Nephron (organoid): ENCODE data around the gene EXOC8.
A peak's percentile ranks its signal among the peaks of the same experiment; 100 is the strongest.

Experiments used
- H3K27ac Mint-ChIP-seq, 3 experiments: 2 replicates each; pipeline ENCODE4 v1.8.0; 2020; ENCODE audit warnings: mixed read lengths in 3 of 3, mild to moderate bottlenecking in 2 of 3, moderate library complexity in 1 of 3
- H3K27me3 Mint-ChIP-seq: 2 replicates; pipeline ENCODE4 v1.8.0; 2021; ENCODE audit warnings: low read depth, mild to moderate bottlenecking, moderate library complexity, mixed read lengths
- H3K36me3 Mint-ChIP-seq: 2 replicates; pipeline ENCODE4 v1.8.0; 2020; ENCODE audit warnings: low read depth, mixed read lengths
- H3K4me1 Mint-ChIP-seq: 2 replicates; pipeline ENCODE4 v1.8.0; 2020; ENCODE audit warnings: mixed read lengths
- H3K4me3 Mint-ChIP-seq, 3 experiments: 2 replicates each; pipeline ENCODE4 v1.8.0; 2020; ENCODE audit warnings: mild to moderate bottlenecking in 3 of 3, mixed read lengths in 3 of 3, moderate library complexity in 2 of 3
- H3K9me3 Mint-ChIP-seq: 2 replicates; pipeline ENCODE4 v1.8.0; 2020; ENCODE audit warnings: mixed read lengths
- TF ChIP-seq, protein P1 (sequence below), 3 experiments: fragments of 200-600 bp; sonication (generic); IDR thresholded peaks; one replicate each; pipeline ENCODE4 v1.5.0; 2021; ENCODE audit warnings: antibody characterized with exemption in 3 of 3; ENCODE audit not compliant: unreplicated experiment in 3 of 3

The EXOC8 gene, protein sequence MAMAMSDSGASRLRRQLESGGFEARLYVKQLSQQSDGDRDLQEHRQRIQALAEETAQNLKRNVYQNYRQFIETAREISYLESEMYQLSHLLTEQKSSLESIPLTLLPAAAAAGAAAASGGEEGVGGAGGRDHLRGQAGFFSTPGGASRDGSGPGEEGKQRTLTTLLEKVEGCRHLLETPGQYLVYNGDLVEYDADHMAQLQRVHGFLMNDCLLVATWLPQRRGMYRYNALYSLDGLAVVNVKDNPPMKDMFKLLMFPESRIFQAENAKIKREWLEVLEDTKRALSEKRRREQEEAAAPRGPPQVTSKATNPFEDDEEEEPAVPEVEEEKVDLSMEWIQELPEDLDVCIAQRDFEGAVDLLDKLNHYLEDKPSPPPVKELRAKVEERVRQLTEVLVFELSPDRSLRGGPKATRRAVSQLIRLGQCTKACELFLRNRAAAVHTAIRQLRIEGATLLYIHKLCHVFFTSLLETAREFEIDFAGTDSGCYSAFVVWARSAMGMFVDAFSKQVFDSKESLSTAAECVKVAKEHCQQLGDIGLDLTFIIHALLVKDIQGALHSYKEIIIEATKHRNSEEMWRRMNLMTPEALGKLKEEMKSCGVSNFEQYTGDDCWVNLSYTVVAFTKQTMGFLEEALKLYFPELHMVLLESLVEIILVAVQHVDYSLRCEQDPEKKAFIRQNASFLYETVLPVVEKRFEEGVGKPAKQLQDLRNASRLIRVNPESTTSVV

DNA sequence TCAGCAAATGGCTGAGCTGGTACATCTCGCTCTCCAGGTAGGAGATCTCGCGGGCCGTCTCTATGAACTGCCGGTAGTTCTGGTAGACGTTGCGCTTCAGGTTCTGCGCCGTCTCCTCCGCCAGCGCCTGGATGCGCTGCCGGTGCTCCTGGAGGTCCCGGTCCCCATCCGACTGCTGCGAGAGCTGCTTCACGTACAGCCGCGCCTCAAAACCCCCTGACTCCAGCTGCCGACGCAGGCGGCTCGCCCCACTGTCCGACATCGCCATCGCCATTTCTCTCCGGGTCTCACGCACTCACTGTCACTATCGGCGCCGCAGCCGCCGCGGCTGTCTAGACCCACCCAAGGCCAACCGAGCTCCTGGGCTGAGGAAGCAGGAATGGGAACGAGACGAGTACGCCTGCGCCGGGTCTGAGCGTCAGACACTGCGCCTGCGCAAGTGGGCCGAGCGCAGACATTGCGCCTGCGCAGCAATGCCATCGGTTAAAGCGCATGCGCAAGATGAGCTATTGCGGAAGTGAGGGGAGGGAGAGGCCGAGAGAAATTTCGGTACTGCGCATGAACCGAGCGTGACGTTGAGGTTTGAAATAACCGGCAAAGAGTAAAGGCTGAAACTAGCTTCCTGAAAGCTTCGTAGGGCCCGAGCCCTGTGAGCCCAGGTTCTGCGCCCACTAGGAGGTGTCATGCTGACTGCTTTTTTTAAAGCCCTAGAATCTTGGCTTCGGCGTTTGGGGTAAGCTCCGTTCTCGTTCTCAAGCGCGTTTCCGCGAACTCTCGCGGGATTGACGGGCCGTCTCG lies at the start of gene EXOC8:
TSS of gene EXOC8 (minus strand) at position 381 of the 798 bp plus-strand sequence. CDS start at position 274, 107 bp downstream.
- Mint-ChIP-seq H3K27me3 (peaks cover 3% of the 10 kb centered on the region), H3K27ac (peak within 1 kb of the TSS; percentile 95 to 99 (median 97)), H3K4me1 (peaks cover 57% of the 10 kb centered on the region), H3K9me3 (no peaks in the 10 kb centered on the region), H3K4me3 (peak within 1 kb of the TSS; percentile 94 to 99 (median 95)), H3K36me3 (peaks cover 20% of the 10 kb centered on the region)
- TF ChIP-seq, protein P1, sequence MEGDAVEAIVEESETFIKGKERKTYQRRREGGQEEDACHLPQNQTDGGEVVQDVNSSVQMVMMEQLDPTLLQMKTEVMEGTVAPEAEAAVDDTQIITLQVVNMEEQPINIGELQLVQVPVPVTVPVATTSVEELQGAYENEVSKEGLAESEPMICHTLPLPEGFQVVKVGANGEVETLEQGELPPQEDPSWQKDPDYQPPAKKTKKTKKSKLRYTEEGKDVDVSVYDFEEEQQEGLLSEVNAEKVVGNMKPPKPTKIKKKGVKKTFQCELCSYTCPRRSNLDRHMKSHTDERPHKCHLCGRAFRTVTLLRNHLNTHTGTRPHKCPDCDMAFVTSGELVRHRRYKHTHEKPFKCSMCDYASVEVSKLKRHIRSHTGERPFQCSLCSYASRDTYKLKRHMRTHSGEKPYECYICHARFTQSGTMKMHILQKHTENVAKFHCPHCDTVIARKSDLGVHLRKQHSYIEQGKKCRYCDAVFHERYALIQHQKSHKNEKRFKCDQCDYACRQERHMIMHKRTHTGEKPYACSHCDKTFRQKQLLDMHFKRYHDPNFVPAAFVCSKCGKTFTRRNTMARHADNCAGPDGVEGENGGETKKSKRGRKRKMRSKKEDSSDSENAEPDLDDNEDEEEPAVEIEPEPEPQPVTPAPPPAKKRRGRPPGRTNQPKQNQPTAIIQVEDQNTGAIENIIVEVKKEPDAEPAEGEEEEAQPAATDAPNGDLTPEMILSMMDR (IDR thresholded peaks at IDR 0.05; ENCODE audit: unreplicated experiment in 3 of 3), result no peak

DNA sequence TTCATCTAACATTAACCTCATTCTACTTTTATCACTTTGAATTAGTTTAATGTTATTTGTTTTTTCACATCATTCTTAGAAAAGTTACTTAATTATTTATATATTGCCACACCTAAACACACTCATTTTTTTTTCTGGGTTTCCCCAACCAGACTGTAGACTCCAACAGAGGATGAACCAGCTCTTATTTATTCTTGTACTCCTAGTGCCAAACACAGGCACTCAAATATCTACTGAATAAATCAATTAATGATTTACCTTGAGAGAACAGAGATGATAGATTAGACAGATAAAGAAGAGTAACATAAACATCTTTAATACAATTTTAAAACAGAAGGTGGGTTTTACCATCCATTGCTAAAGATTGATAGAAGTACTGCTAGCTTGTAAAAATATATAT lies 48.8 kb upstream of the EXOC8 start:
- Mint-ChIP-seq H3K4me3 (no peak overlapping the region), H3K9me3 (no peaks in the 10 kb centered on the region), H3K27ac (no peak overlapping the region), H3K4me1 (peaks cover 8% of the 10 kb centered on the region), H3K36me3 (peaks cover 6% of the 10 kb centered on the region), H3K27me3 (no peaks in the 10 kb centered on the region)
- TF ChIP-seq, protein P1 (IDR thresholded peaks at IDR 0.05; ENCODE audit: unreplicated experiment in 3 of 3), result no peak

DNA sequence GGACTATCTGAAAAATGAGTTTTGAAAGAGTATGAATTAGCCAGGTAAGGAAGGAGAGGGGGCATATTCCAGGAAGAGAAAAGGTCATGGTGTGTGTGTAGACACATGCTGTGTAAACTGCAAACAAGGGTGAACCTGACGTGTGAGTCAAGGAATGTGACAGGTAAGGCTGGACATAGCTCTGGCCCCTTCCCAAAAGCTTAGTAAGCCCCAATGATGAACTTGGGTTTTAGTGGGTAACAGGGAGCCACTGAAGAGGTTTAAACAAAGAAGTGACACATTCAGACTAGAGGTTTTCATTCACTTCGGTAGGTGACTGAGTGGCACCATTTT lies 47.7 kb upstream of the EXOC8 start:
- TF ChIP-seq, protein P1 (IDR thresholded peaks at IDR 0.05; ENCODE audit: unreplicated experiment in 3 of 3), result no peak
- Mint-ChIP-seq H3K27me3 (no peaks in the 10 kb centered on the region), H3K36me3 (peaks cover 6% of the 10 kb centered on the region), H3K9me3 (no peaks in the 10 kb centered on the region), H3K4me3 (no peak overlapping the region), H3K4me1 (peaks cover 9% of the 10 kb centered on the region), H3K27ac (no peak overlapping the region)

DNA sequence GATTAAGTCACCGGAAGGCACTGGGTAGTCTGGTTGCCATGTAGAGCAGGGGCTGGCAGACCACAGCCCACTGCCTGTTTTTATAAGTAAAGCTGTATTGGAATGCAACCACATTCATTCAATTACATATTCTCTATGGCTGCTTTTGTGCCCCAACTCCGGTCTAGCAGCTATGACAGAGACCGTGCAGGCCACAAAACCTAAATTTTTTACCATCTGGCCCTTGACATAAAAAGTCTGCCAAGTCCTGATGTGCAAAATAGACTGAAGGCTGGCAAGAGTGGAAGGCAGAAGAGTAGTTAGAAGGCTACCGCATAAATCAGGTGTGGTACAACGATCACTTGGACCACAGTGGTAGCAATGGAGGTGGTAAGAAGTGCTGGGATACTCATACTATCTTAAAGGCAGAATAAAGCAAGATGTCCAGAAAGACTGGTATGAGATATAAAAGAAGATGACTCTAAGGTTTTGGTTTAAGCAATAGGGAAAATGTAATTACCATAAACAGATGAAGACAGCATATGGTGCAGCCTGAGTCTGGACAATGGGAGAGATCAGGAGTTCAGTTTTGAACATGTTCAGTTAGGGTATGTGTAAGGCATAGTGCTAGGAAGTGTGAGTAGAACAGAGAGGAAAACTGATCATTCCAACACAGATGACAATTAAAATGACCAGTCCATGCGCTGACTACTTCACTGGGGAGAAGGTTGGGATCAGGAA lies 47.2 kb upstream of the EXOC8 start:
- Mint-ChIP-seq H3K4me3 (no peak overlapping the region), H3K4me1 (peaks cover 9% of the 10 kb centered on the region), H3K36me3 (peaks cover under 1% of the 10 kb centered on the region), H3K27ac (no peak overlapping the region), H3K27me3 (no peaks in the 10 kb centered on the region), H3K9me3 (no peaks in the 10 kb centered on the region)
- TF ChIP-seq, protein P1 (IDR thresholded peaks at IDR 0.05; ENCODE audit: unreplicated experiment in 3 of 3), result no peak

DNA sequence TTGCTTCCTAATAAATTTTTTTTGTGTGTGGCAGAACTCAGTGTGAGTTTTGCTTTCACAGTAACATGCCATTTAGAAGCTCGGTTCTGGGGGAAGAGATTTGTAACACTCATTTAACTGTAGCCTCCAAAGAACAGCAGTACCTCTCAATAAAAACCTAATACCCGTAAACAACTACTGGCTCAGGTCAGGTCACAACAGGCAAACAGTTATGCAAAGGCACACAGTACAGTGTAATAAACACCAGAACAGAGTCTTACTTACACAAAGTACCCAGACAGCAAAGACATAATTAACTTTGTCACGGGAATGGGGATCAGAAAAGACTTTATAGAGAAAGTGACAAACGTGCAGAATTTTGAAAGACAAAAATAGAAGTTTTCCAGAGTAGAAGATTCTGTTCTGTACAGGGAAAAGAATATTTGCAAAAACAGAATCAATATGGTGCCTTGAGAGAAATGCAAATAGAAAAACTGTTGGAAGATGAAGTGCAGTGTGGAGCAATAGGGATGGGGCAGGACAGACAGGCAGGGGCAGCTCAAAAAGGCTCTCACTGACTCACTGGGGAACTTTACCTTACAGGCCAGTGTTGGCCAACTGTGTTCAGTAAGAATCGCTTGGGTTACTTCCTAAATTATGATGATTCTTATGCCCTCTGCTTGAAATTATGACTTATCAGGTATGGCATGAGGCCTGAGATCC lies 45.7 kb upstream of the EXOC8 start:
- Mint-ChIP-seq H3K27ac (no peak overlapping the region), H3K4me1 (peaks cover 9% of the 10 kb centered on the region), H3K36me3 (no peaks in the 10 kb centered on the region), H3K4me3 (no peak overlapping the region), H3K27me3 (no peaks in the 10 kb centered on the region), H3K9me3 (no peaks in the 10 kb centered on the region)
- TF ChIP-seq, protein P1 (IDR thresholded peaks at IDR 0.05; ENCODE audit: unreplicated experiment in 3 of 3), result no peak
